Loucy (cell line): ENCODE results near the gene CYFIP2.

Experiments used
- EZH2phosphoT487 ChIP-seq: fragments of 200-600 bp; IDR thresholded peaks from 2 replicates; pipeline ENCODE4 v1.6.1; 2018; ENCODE audit warnings: antibody characterized with exemption, mild to moderate bottlenecking, moderate library complexity, borderline replicate concordance
- TF ChIP-seq, protein P1 (sequence below): fragments of 200-600 bp; sonication (generic); conservative IDR thresholded peaks from 2 replicates; pipeline ENCODE4 v1.5.1; 2014; ENCODE audit warnings: mild to moderate bottlenecking, antibody characterized with exemption, low read length

GRCh38 chr5:157271740-157272271, 5.9 kb downstream of the CYFIP2 start:
- TF ChIP-seq, protein P1, sequence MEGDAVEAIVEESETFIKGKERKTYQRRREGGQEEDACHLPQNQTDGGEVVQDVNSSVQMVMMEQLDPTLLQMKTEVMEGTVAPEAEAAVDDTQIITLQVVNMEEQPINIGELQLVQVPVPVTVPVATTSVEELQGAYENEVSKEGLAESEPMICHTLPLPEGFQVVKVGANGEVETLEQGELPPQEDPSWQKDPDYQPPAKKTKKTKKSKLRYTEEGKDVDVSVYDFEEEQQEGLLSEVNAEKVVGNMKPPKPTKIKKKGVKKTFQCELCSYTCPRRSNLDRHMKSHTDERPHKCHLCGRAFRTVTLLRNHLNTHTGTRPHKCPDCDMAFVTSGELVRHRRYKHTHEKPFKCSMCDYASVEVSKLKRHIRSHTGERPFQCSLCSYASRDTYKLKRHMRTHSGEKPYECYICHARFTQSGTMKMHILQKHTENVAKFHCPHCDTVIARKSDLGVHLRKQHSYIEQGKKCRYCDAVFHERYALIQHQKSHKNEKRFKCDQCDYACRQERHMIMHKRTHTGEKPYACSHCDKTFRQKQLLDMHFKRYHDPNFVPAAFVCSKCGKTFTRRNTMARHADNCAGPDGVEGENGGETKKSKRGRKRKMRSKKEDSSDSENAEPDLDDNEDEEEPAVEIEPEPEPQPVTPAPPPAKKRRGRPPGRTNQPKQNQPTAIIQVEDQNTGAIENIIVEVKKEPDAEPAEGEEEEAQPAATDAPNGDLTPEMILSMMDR: no peak
- no peak for TF ChIP-seq EZH2phosphoT487
